Measurements from ENCODE around the gene COL18A1.

- TF ChIP-seq CTCF (IDR thresholded peaks at IDR 0.05) (no peak), EZH2 (IDR thresholded peaks at IDR 0.05; ENCODE audit: borderline replicate concordance, insufficient read depth, low read depth, low read length, poor library complexity, severe bottlenecking) (no peak)
Measured at GRCh38 chr21:45401916-45402900, 2.8 kb upstream of the COL18A1 start.
